ENCODE results near the gene CRAMP1.

CRAMP1 gene

GRCh38 chr16:1597154-1597553, 15.0 kb upstream of the CRAMP1 start:
- Histone ChIP-seq H3K27me3 (ENCODE audit: insufficient read depth, poor library complexity, severe bottlenecking) (no peaks in the 10 kb centered on the region), H3K4me3 (replicated peaks; ENCODE audit: insufficient read depth, low read length) (no peak overlapping the region), H3K27ac (replicated peaks) (no peak overlapping the region)
- no peak for TF ChIP-seq GABPA (IDR thresholded peaks at IDR 0.05; ENCODE audit: low read depth)
- no peak for DNase-seq (ENCODE audit: low read depth in 1 of 2, low spot score in 1 of 2)

GRCh38 chr16:1601031-1601430, 11.1 kb upstream of the CRAMP1 start:
- Histone ChIP-seq H3K4me3 (replicated peaks; ENCODE audit: insufficient read depth, low read length) (no peak overlapping the region), H3K27me3 (ENCODE audit: insufficient read depth, poor library complexity, severe bottlenecking) (no peaks in the 10 kb centered on the region), H3K27ac (replicated peaks) (no peak overlapping the region)
- DNase-seq (ENCODE audit: low read depth in 1 of 2, low spot score in 1 of 2) = no peak
- TF ChIP-seq GABPA (IDR thresholded peaks at IDR 0.05; ENCODE audit: low read depth) (no peak), REST (IDR thresholded peaks at IDR 0.05; ENCODE audit: insufficient replicate concordance, low read depth) (no peak), SPI1 (IDR thresholded peaks at IDR 0.05; ENCODE audit: borderline replicate concordance, low read depth) (no peak), CTCF (IDR thresholded peaks at IDR 0.05; ENCODE audit: insufficient read depth, low read length) (no peak), POLR2AphosphoS5 (IDR thresholded peaks at IDR 0.05; ENCODE audit: low read depth) (no peak)

- TF ChIP-seq GABPA (IDR thresholded peaks at IDR 0.05; ENCODE audit: low read depth) = no peak
- no peak for TF ChIP-seq REST (IDR thresholded peaks at IDR 0.05; ENCODE audit: insufficient replicate concordance, low read depth)
- no peak for TF ChIP-seq SPI1 (IDR thresholded peaks at IDR 0.05; ENCODE audit: borderline replicate concordance, low read depth)
- TF ChIP-seq POLR2AphosphoS5 (IDR thresholded peaks at IDR 0.05; ENCODE audit: low read depth) = no peak
- TF ChIP-seq CTCF (IDR thresholded peaks at IDR 0.05; ENCODE audit: insufficient read depth, low read length) = no peak
- no peak for DNase-seq (ENCODE audit: low read depth in 1 of 2, low spot score in 1 of 2)
- Histone ChIP-seq H3K27ac (replicated peaks) (no peak overlapping the region), H3K4me3 (replicated peaks; ENCODE audit: insufficient read depth, low read length) (no peak overlapping the region), H3K27me3 (ENCODE audit: insufficient read depth, poor library complexity, severe bottlenecking) (no peaks in the 10 kb centered on the region)
Observed at GRCh38 chr16:1601489-1601888, 10.7 kb upstream of the CRAMP1 start.

GRCh38 chr16:1602285-1602684, 9.9 kb upstream of the CRAMP1 start:
- Histone ChIP-seq H3K27ac (replicated peaks) (no peak overlapping the region), H3K4me3 (replicated peaks; ENCODE audit: insufficient read depth, low read length) (no peak overlapping the region), H3K27me3 (ENCODE audit: insufficient read depth, poor library complexity, severe bottlenecking) (no peaks in the 10 kb centered on the region)
- DNase-seq (ENCODE audit: low read depth in 1 of 2, low spot score in 1 of 2) = no peak
- TF ChIP-seq GABPA (IDR thresholded peaks at IDR 0.05; ENCODE audit: low read depth) = no peak
- TF ChIP-seq POLR2AphosphoS5 (IDR thresholded peaks at IDR 0.05; ENCODE audit: low read depth) = no peak
- no peak for TF ChIP-seq SPI1 (IDR thresholded peaks at IDR 0.05; ENCODE audit: borderline replicate concordance, low read depth)
- TF ChIP-seq REST (IDR thresholded peaks at IDR 0.05; ENCODE audit: insufficient replicate concordance, low read depth) = no peak
- no peak for TF ChIP-seq CTCF (IDR thresholded peaks at IDR 0.05; ENCODE audit: insufficient read depth, low read length)

Data from HL-60 (cell line).